K562 (cell line): ENCODE measurements around the gene MBOAT2. TPM values are rescaled to one million over a fixed set of nuclear protein-coding genes. Genes with fewer than 3 reads are reported as not detected.

Source experiments
- ATAC-seq: fragments of 200-7000 bp; cut with Tn5 transposase; 3 replicates; pipeline ENCODE4 v1.9.1; 2020; ENCODE audit warnings: moderate library complexity
- BruUV-seq: library from RNA; stranded (reverse); fragments of 400-500 nt; replicated peaks from 2 replicates; lab custom pipeline; 2021; lab: Mats Ljungman, UMichigan
- CTCF ChIA-PET: fragments of 300-600 bp; formaldehyde crosslinking; extraction: SDS; loops from one replicate; lab custom pipeline; 2021; ENCODE audit warnings: low intra/inter-chr PET ratio; lab: Yijun Ruan, JAX
- POLR2A ChIA-PET: fragments of 300-600, 350-650 bp; sonication (Branson Sonifier 250); formaldehyde crosslinking; extraction: SDS; loops from one replicate; lab custom pipeline; 2021; ENCODE audit warnings: antibody characterized with exemption, inconsistent platforms; lab: Yijun Ruan, JAX
- DNase-seq, 4 experiments: peaks; one replicate each; pipeline versions ENCODE4 v3.0.0 to v3.0.0-alpha.2; 2011 to 2018; ENCODE audit warnings: low spot score in 3 of 4, mixed read lengths in 3 of 4; ENCODE audit errors: extremely low read depth in 1 of 4
- FAIRE-seq: peaks from 2 replicates; lab custom pipeline; 2011; peaks lifted over from hg19 to GRCh38; lab: Jason Lieb, UNC
- H2AFZ ChIP-seq: 2 replicates; pipeline ENCODE4 v1.6.0; 2011; ENCODE audit warnings: low read depth, low read length, control low read depth, inconsistent platforms
- H3K27ac ChIP-seq: fragments of 200-600 bp; 3 replicates; pipeline ENCODE4 v1.8.0; 2011; ENCODE audit warnings: low read depth, mild to moderate bottlenecking, control low read depth, inconsistent platforms, low read length, moderate library complexity, mixed read lengths; ENCODE audit errors: extremely low read depth
- H3K27me3 ChIP-seq, 2 experiments: fragments of 300-600 bp in 1 of 2; 2 replicates in 1 of 2; 3 replicates in 1 of 2; pipeline versions ENCODE4 v1.6.0 to v1.8.0; 2011; ENCODE audit warnings: inconsistent platforms in 2 of 2, low read length in 2 of 2, mild to moderate bottlenecking in 1 of 2, mixed read lengths in 1 of 2, moderate library complexity in 1 of 2; ENCODE audit not compliant: control insufficient read depth in 2 of 2, insufficient read depth in 2 of 2
- H3K36me3 ChIP-seq: fragments of 300-600 bp; 3 replicates; pipeline ENCODE4 v1.8.0; 2011; ENCODE audit warnings: mild to moderate bottlenecking, low read length, inconsistent platforms; ENCODE audit not compliant: control insufficient read depth, insufficient read depth
- H3K4me1 ChIP-seq, 2 experiments: fragments of 200-600 bp in 1 of 2; replicated peaks in 1 of 2; 2 replicates in 1 of 2; 3 replicates in 1 of 2; pipeline versions ENCODE4 v1.5.1 to v1.8.0; 2011; ENCODE audit warnings: inconsistent platforms in 2 of 2, low read length in 2 of 2, mild to moderate bottlenecking in 1 of 2, mixed read lengths in 1 of 2, moderate library complexity in 1 of 2; ENCODE audit not compliant: control insufficient read depth in 2 of 2, insufficient read depth in 2 of 2
- H3K4me2 ChIP-seq: 2 replicates; pipeline ENCODE4 v1.6.1; 2011; ENCODE audit warnings: low read length, control low read depth, inconsistent platforms, mixed read lengths; ENCODE audit not compliant: insufficient read depth
- H3K4me3 ChIP-seq: fragments of 200-600 bp; sonication (generic), shearing (Covaris generic); 2 replicates; pipeline ENCODE4 v1.5.1; 2016; ENCODE audit warnings: control low read depth, inconsistent platforms
- H3K79me2 ChIP-seq: fragments of 200-600 bp; 3 replicates; pipeline ENCODE4 v1.8.0; 2011; ENCODE audit warnings: low read length, inconsistent platforms; ENCODE audit not compliant: control insufficient read depth, insufficient read depth
- H3K9ac ChIP-seq, 2 experiments: 2 replicates each; pipeline versions ENCODE4 v1.6.0 to v1.6.1; 2011; ENCODE audit warnings: low read depth in 2 of 2, low read length in 2 of 2, control low read depth in 1 of 2, inconsistent platforms in 1 of 2, mild to moderate bottlenecking in 1 of 2, mixed read lengths in 1 of 2; ENCODE audit not compliant: insufficient read depth in 1 of 2
- H3K9me1 ChIP-seq: one replicate; pipeline ENCODE4 v1.6.0; 2011; ENCODE audit warnings: inconsistent platforms, mild to moderate bottlenecking, low read length, moderate library complexity; ENCODE audit not compliant: control insufficient read depth, insufficient read depth
- H3K9me3 ChIP-seq: replicated peaks from 2 replicates; pipeline ENCODE4 v1.5.1; 2011; ENCODE audit warnings: low read depth, low read length, inconsistent platforms; ENCODE audit not compliant: control insufficient read depth, insufficient read depth
- H4K20me1 ChIP-seq: replicated peaks from 2 replicates; pipeline ENCODE4 v1.6.1; 2011; ENCODE audit warnings: low read length, inconsistent platforms, mixed read lengths; ENCODE audit not compliant: control insufficient read depth, insufficient read depth
- CBFA2T2 ChIP-seq: fragments of 450-650 bp; conservative IDR thresholded peaks from 2 replicates; pipeline ENCODE4 v1.6.1; 2017; ENCODE audit warnings: mild to moderate bottlenecking
- KAT2B ChIP-seq: IDR thresholded peaks from one replicate; pipeline ENCODE4 v1.6.1; 2012; ENCODE audit warnings: low read depth, mild to moderate bottlenecking, control low read depth, inconsistent platforms, low read length, moderate library complexity
- SPI1 ChIP-seq: IDR thresholded peaks from 2 replicates; pipeline ENCODE4 v1.6.1; 2011; ENCODE audit warnings: low read depth, low read length, control low read depth, borderline replicate concordance
- SRSF9 ChIP-seq: fragments of 200-400 bp; formaldehyde crosslinking; IDR thresholded peaks from 2 replicates; pipeline ENCODE4 v1.6.1; 2017; ENCODE audit warnings: low read depth, low read length, borderline replicate concordance
- TSHZ1 ChIP-seq: fragments of 250-450 bp; sonication (Bioruptor Pico); IDR thresholded peaks from 2 replicates; pipeline ENCODE4 v1.4.0; 2020; ENCODE audit warnings: mild to moderate bottlenecking, moderate library complexity
- WGBS: fragments of 100-300 bp; shearing (Covaris generic); methylation state at CpG from one replicate; pipeline ENCODE4 v1.1.6; 2016; ENCODE audit warnings: low coverage, mixed read lengths; ENCODE audit not compliant: insufficient coverage; ENCODE audit errors: missing lambda C conversion rate; 5-methylcytosine and 5-hydroxymethylcytosine counted together
- in situ Hi-C: fragments of 300-500 bp; cut with MboI; formaldehyde crosslinking; loops from 4 replicates; pipeline ENCODE4 v1.15.0; 2018; ENCODE audit warnings: inconsistent platforms, mixed read lengths
- intact Hi-C: fragments of 100-400 bp; cut with micrococcal nuclease; formaldehyde crosslinking; loops from 2 replicates; pipeline ENCODE4 v1.14.2; 2022
- polyA plus RNA-seq, 8 experiments: library from polyadenylated mRNA; depleted of rRNA in 4 of 8; stranded (reverse) in 5 of 8; unstranded in 3 of 8; fragments of >200 nt; fragmentation: Nextera tagmentation in 2 of 8; fragmentation: Illumina TruSeq in 1 of 8; extraction: Ambion mirVana in 2 of 8; extraction: Trizol in 1 of 8; gene quantifications; 2 replicates each; pipeline versions ENCODE4 v1.2.1 to v1.2.3, GENCODE V29; 2011 to 2014; ENCODE audit warnings: inconsistent platforms in 1 of 8, missing spikeins in 1 of 8
- total RNA-seq, 7 experiments: library from RNA; depleted of rRNA in 6 of 7; stranded (reverse); fragments of >200 nt in 6 of 7; fragmentation: Illumina TruSeq in 2 of 7; extraction: Trizol in 2 of 7; gene quantifications; 2 replicates each; pipeline versions ENCODE4 v1.2.1 to v1.2.3, GENCODE V29; 2011 to 2021; ENCODE audit warnings: low replicate concordance in 1 of 7
- TF ChIP-seq, protein P1 (sequence below): sonication (generic); formaldehyde crosslinking; IDR thresholded peaks from 2 replicates; pipeline ENCODE4 v1.8.0; 2023; ENCODE audit warnings: mild to moderate bottlenecking, missing genetic modification reagents

The MBOAT2 gene
- total and polyA plus RNA-seq, 9 of the 15 experiments (the other 6 are each of a cell fraction or from before 2014, with no cell fraction given), result 8.4 to 122 (median 27.6) TPM

DNA sequence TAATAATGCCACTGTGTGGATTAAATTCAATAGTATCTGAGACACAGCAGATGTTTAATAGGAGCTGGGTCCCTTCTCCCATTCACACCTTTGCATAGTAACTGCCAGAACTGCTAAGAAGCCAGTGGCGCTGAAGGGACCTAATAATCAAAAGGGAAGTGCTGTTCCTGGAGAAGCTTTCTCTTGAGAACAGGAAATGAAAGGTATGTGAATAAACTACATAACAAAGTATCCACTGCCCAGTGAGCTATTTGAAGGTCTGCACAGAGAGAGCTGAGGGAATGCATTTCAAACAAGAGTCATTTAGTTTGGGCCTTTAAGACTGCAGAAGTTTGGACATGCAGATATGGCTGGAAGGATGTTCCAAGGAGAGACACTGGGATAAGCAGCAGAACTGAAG lies 110.0 kb downstream of the MBOAT2 start:
- in situ Hi-C loops, result no loop called here

More for the DNA sequence above, 110.0 kb downstream of the MBOAT2 start:
- H3K27me3 ChIP-seq, result no peaks in the 10 kb centered on the region
- H3K9ac ChIP-seq, result peak overlapping the region in 1 of 2 experiments; percentile 65; a peak in 3 of 4 replicates
- H3K4me3 ChIP-seq, result no peak overlapping the region
- no peak; the same call in 2 of the 3 replicates for ATAC-seq
- H2AFZ ChIP-seq, result no peak overlapping the region; the same call in 1 of the 2 replicates
- BruUV-seq, result no TSS peak
- peaks cover 30% of the 10 kb centered on the region for H3K79me2 ChIP-seq
- H3K9me1 ChIP-seq, result no peaks in the 10 kb centered on the region
- H3K27ac ChIP-seq, result peak overlapping the region; percentile 99
- TF ChIP-seq TSHZ1 (CRISPR knock-in tag), result no peak
- TF ChIP-seq, protein P1, sequence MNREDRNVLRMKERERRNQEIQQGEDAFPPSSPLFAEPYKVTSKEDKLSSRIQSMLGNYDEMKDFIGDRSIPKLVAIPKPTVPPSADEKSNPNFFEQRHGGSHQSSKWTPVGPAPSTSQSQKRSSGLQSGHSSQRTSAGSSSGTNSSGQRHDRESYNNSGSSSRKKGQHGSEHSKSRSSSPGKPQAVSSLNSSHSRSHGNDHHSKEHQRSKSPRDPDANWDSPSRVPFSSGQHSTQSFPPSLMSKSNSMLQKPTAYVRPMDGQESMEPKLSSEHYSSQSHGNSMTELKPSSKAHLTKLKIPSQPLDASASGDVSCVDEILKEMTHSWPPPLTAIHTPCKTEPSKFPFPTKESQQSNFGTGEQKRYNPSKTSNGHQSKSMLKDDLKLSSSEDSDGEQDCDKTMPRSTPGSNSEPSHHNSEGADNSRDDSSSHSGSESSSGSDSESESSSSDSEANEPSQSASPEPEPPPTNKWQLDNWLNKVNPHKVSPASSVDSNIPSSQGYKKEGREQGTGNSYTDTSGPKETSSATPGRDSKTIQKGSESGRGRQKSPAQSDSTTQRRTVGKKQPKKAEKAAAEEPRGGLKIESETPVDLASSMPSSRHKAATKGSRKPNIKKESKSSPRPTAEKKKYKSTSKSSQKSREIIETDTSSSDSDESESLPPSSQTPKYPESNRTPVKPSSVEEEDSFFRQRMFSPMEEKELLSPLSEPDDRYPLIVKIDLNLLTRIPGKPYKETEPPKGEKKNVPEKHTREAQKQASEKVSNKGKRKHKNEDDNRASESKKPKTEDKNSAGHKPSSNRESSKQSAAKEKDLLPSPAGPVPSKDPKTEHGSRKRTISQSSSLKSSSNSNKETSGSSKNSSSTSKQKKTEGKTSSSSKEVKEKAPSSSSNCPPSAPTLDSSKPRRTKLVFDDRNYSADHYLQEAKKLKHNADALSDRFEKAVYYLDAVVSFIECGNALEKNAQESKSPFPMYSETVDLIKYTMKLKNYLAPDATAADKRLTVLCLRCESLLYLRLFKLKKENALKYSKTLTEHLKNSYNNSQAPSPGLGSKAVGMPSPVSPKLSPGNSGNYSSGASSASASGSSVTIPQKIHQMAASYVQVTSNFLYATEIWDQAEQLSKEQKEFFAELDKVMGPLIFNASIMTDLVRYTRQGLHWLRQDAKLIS (CRISPR knock-in tag), result no peak
- TF ChIP-seq CBFA2T2, result no peak
- TF ChIP-seq SPI1, result peak; percentile 74; the same call in 1 of the 2 replicates
- TF ChIP-seq KAT2B, result no peak
- no peak for TF ChIP-seq SRSF9
- no peaks in the 10 kb centered on the region for H4K20me1 ChIP-seq
- FAIRE-seq, result no peak
- H3K9me3 ChIP-seq, result peaks cover 17% of the 10 kb centered on the region
- H3K4me2 ChIP-seq, result peak overlapping the region; percentile 74
- H3K4me1 ChIP-seq, result peaks cover 13 to 35% of the 10 kb centered on the region in 2 experiments; a peak in 4 of 5 replicates
- H3K36me3 ChIP-seq, result peaks cover 44% of the 10 kb centered on the region
- intact Hi-C loops, result loop anchor here (5.0 kb wide), 1 partner anchor 94 kb away; no protein-coding TSS in a partner anchor
- WGBS, result 33% methylated on average over 1 of the region's 1 CpG
- ChIA-PET POLR2A (interaction anchor here (0.6 kb wide), 1 partner anchor 50 kb away, joined by 4 read pairs; no protein-coding TSS in a partner anchor), CTCF (no interaction called here)
- peak in 1 of 4 experiments; percentile 18 for DNase-seq
